WTC11 (cell line): Measurements from ENCODE around the gene PLD2. TPM values are rescaled to one million over a fixed set of nuclear protein-coding genes. Genes with fewer than 3 reads are reported as not detected.

Source experiments
- ATAC-seq: fragments of 200-7000 bp; cut with Tn5 transposase; 2 replicates; pipeline ENCODE4 v1.10.0; 2021; ENCODE audit warnings: mild to moderate bottlenecking, moderate library complexity
- CTCF ChIA-PET: fragments of 300-600 bp; sonication (Branson Sonifier 250); formaldehyde crosslinking; loops from one replicate; lab custom pipeline; 2021; ENCODE audit warnings: antibody characterized with exemption; lab: Charles Lee
- POLR2A ChIA-PET: fragments of 350-600 bp; sonication (Branson Sonifier 250); formaldehyde crosslinking; loops from one replicate; lab custom pipeline; 2021; ENCODE audit warnings: antibody characterized with exemption; lab: Charles Lee
- DNase-seq: peaks from one replicate; pipeline ENCODE4 v3.0.0; 2021; ENCODE audit warnings: low spot score
- H3K27ac Mint-ChIP-seq: 2 replicates; pipeline ENCODE4 v1.8.0; 2021; ENCODE audit warnings: mixed read lengths
- H3K27me3 Mint-ChIP-seq: 2 replicates; pipeline ENCODE4 v1.8.0; 2021; ENCODE audit warnings: low read depth, mild to moderate bottlenecking, moderate library complexity, mixed read lengths
- H3K36me3 Mint-ChIP-seq: 2 replicates; pipeline ENCODE4 v1.8.0; 2021; ENCODE audit warnings: mixed read lengths
- H3K4me1 Mint-ChIP-seq: 2 replicates; pipeline ENCODE4 v1.8.0; 2022; ENCODE audit warnings: mixed read lengths
- H3K4me3 Mint-ChIP-seq: 2 replicates; pipeline ENCODE4 v1.8.0; 2021; ENCODE audit warnings: mild to moderate bottlenecking, moderate library complexity, mixed read lengths
- H3K9me3 Mint-ChIP-seq: 2 replicates; pipeline ENCODE4 v1.8.0; 2021; ENCODE audit warnings: mixed read lengths
- ELF4 ChIP-seq: sonication (generic); formaldehyde crosslinking; IDR thresholded peaks from 2 replicates; pipeline ENCODE4 v1.8.1; 2022; ENCODE audit warnings: low read depth, mild to moderate bottlenecking, moderate library complexity, missing genetic modification reagents
- FOXK1 ChIP-seq: sonication (generic); formaldehyde crosslinking; IDR thresholded peaks from 2 replicates; pipeline ENCODE4 v1.8.0; 2022; ENCODE audit warnings: mild to moderate bottlenecking, moderate library complexity, missing genetic modification reagents
- FOXP1 ChIP-seq: sonication (generic); formaldehyde crosslinking; IDR thresholded peaks from 2 replicates; pipeline ENCODE4 v1.8.0; 2022; ENCODE audit warnings: missing genetic modification reagents, mild to moderate bottlenecking, moderate library complexity, borderline replicate concordance
- GRHL2 ChIP-seq: fragments of 250-450 bp; sonication (Bioruptor Pico); IDR thresholded peaks from 2 replicates; pipeline ENCODE4 v1.8.0; 2022; ENCODE audit warnings: mild to moderate bottlenecking, moderate library complexity; ENCODE audit not compliant: insufficient replicate concordance, severe bottlenecking
- JAZF1 ChIP-seq: fragments of 250-450 bp; sonication (Bioruptor Pico); IDR thresholded peaks from 2 replicates; pipeline ENCODE4 v1.9.0; 2021; ENCODE audit warnings: moderate library complexity, mild to moderate bottlenecking, inconsistent platforms
- JUN ChIP-seq: sonication (generic); formaldehyde crosslinking; IDR thresholded peaks from 2 replicates; pipeline ENCODE4 v1.8.0; 2023; ENCODE audit warnings: mild to moderate bottlenecking, missing genetic modification reagents
- MLX ChIP-seq: sonication (generic); formaldehyde crosslinking; IDR thresholded peaks from 2 replicates; pipeline ENCODE4 v1.8.1; 2023; ENCODE audit warnings: mild to moderate bottlenecking, missing genetic modification reagents, moderate library complexity
- NR3C1 ChIP-seq: sonication (generic); formaldehyde crosslinking; conservative IDR thresholded peaks from 2 replicates; pipeline ENCODE4 v1.8.1; 2023; ENCODE audit warnings: low read depth, mild to moderate bottlenecking, missing genetic modification reagents
- RORB ChIP-seq: fragments of 250-450 bp; sonication (Bioruptor Pico); IDR thresholded peaks from 2 replicates; pipeline ENCODE4 v1.9.0; 2021; ENCODE audit warnings: mild to moderate bottlenecking
- SP1 ChIP-seq: sonication (generic); formaldehyde crosslinking; conservative IDR thresholded peaks from 2 replicates; pipeline ENCODE4 v1.8.1; 2022; ENCODE audit warnings: missing genetic modification reagents
- STAT6 ChIP-seq: sonication (generic); formaldehyde crosslinking; conservative IDR thresholded peaks from 2 replicates; pipeline ENCODE4 v1.8.1; 2023; ENCODE audit warnings: mild to moderate bottlenecking, low read depth, missing genetic modification reagents, moderate library complexity
- ZBTB43 ChIP-seq: sonication (generic); formaldehyde crosslinking; IDR thresholded peaks from 2 replicates; pipeline ENCODE4 v1.8.1; 2023; ENCODE audit warnings: mild to moderate bottlenecking, missing genetic modification reagents
- ZNF121 ChIP-seq: sonication (generic); formaldehyde crosslinking; IDR thresholded peaks from 2 replicates; pipeline ENCODE4 v1.8.0; 2023; ENCODE audit warnings: missing genetic modification reagents
- ZNF396 ChIP-seq: fragments of 250-450 bp; sonication (Bioruptor Pico); IDR thresholded peaks from 2 replicates; pipeline ENCODE4 v1.8.0; 2021; ENCODE audit warnings: mild to moderate bottlenecking, moderate library complexity, borderline replicate concordance
- total RNA-seq: library from RNA; stranded (reverse); gene quantifications from 3 replicates; pipeline ENCODE4 v1.2.3, GENCODE V29; 2021
- TF ChIP-seq, protein P1 (sequence below): sonication (generic); formaldehyde crosslinking; IDR thresholded peaks from 2 replicates; pipeline ENCODE4 v1.8.0; 2023; ENCODE audit warnings: missing genetic modification reagents, mild to moderate bottlenecking, borderline replicate concordance
- TF ChIP-seq, protein P2 (sequence below): sonication (generic); formaldehyde crosslinking; IDR thresholded peaks from 2 replicates; pipeline ENCODE4 v1.8.1; 2022; ENCODE audit warnings: low read depth, missing genetic modification reagents, borderline replicate concordance
- TF ChIP-seq, protein P3 (sequence below): fragments of 250-450 bp; sonication (Bioruptor Pico); IDR thresholded peaks from 2 replicates; pipeline ENCODE4 v1.9.0; 2021; ENCODE audit warnings: mild to moderate bottlenecking
- TF ChIP-seq, protein P4 (sequence below): sonication (generic); formaldehyde crosslinking; IDR thresholded peaks from 2 replicates; pipeline ENCODE4 v1.8.1; 2022; ENCODE audit warnings: mild to moderate bottlenecking, moderate library complexity, missing genetic modification reagents
- TF ChIP-seq, protein P5 (sequence below): fragments of 250-450 bp; sonication (Bioruptor Pico); IDR thresholded peaks from 2 replicates; pipeline ENCODE4 v1.9.0; 2021; ENCODE audit warnings: mild to moderate bottlenecking

Gene PLD2
- total RNA-seq, 1 experiment from 2014 or later = 64.9 TPM

- Mint-ChIP-seq H3K36me3 (no peaks in the 10 kb centered on the region), H3K27me3 (no peaks in the 10 kb centered on the region; the same call in 1 of the 2 replicates), H3K9me3 (no peaks in the 10 kb centered on the region), H3K27ac (peak overlapping the region; percentile 47), H3K4me3 (no peak overlapping the region), H3K4me1 (peaks cover 43% of the 10 kb centered on the region)
- DNase-seq (no peak), ATAC-seq (no peak)
- TF ChIP-seq, protein P1, sequence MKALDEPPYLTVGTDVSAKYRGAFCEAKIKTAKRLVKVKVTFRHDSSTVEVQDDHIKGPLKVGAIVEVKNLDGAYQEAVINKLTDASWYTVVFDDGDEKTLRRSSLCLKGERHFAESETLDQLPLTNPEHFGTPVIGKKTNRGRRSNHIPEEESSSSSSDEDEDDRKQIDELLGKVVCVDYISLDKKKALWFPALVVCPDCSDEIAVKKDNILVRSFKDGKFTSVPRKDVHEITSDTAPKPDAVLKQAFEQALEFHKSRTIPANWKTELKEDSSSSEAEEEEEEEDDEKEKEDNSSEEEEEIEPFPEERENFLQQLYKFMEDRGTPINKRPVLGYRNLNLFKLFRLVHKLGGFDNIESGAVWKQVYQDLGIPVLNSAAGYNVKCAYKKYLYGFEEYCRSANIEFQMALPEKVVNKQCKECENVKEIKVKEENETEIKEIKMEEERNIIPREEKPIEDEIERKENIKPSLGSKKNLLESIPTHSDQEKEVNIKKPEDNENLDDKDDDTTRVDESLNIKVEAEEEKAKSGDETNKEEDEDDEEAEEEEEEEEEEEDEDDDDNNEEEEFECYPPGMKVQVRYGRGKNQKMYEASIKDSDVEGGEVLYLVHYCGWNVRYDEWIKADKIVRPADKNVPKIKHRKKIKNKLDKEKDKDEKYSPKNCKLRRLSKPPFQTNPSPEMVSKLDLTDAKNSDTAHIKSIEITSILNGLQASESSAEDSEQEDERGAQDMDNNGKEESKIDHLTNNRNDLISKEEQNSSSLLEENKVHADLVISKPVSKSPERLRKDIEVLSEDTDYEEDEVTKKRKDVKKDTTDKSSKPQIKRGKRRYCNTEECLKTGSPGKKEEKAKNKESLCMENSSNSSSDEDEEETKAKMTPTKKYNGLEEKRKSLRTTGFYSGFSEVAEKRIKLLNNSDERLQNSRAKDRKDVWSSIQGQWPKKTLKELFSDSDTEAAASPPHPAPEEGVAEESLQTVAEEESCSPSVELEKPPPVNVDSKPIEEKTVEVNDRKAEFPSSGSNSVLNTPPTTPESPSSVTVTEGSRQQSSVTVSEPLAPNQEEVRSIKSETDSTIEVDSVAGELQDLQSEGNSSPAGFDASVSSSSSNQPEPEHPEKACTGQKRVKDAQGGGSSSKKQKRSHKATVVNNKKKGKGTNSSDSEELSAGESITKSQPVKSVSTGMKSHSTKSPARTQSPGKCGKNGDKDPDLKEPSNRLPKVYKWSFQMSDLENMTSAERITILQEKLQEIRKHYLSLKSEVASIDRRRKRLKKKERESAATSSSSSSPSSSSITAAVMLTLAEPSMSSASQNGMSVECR (CRISPR knock-in tag) = no peak
- TF ChIP-seq FOXP1 (no peak), JAZF1 (no peak), ZNF396 (CRISPR knock-in tag) (no peak), GRHL2 (CRISPR knock-in tag) (no peak), FOXK1 (CRISPR knock-in tag) (no peak), STAT6 (no peak), ZBTB43 (no peak)
- POLR2A ChIA-PET = no interaction called here
- CTCF ChIA-PET = no interaction called here
Measured at GRCh38 chr17:4836221-4836620, 29.3 kb downstream of the PLD2 start.

DNA sequence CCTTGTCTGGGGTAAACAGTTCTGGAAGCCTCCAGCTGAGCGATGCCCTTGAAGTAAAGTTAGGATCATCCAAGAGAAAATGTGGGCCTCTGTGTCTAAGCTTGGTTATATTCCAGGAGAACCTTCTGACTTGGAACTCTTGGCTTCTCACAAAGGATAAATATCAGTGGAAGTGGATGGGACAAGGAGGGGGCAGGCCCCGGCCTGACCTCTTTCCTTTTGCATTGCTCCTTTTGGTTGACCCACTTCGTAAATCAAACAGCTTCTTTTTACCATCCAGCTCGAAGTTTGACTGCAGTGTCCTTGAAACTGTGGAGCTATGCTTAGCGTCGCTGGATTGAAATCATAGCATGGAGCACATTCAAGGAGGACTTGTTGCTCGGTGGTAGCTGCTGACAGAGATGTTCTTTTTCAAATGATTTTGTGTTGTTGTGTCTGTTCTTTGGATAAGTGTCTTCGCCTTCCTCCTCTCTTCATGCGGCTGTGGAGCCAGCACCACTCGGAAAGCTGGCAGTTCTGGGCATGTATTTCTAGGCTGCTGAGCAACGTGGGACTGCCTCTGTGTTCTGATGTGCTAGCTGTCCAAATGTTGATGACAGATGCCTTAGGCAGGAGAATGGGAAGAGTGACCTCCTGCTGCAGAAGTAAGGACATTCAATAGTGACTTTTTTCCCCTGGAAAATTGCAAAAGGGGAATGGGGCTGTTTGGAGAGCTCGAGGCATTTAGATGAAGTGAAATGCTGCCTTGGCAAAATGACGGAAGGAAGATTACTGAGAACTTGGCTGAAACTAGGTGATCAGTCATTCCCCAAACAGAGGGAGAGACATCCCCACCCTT is 30.7 kb downstream of the PLD2 start:
- CTCF ChIA-PET = interaction anchor here (0.6 to 1.8 kb wide), 3 partner anchors 11 to 137 kb away, joined by 3 to 4 read pairs (median 3); no protein-coding TSS in a partner anchor
- DNase-seq = no peak
- Mint-ChIP-seq H3K27me3 (no peaks in the 10 kb centered on the region; the same call in 1 of the 2 replicates), H3K36me3 (no peaks in the 10 kb centered on the region), H3K9me3 (no peaks in the 10 kb centered on the region), H3K4me3 (no peak overlapping the region), H3K27ac (peak overlapping the region; percentile 24), H3K4me1 (peaks cover 43% of the 10 kb centered on the region)
- no peak for ATAC-seq
- POLR2A ChIA-PET = no interaction called here
- TF ChIP-seq NR3C1 (CRISPR knock-in tag) (no peak), MLX (no peak), SP1 (CRISPR knock-in tag) (no peak), ELF4 (no peak), RORB (no peak), ZNF121 (CRISPR knock-in tag) (no peak), JUN (CRISPR knock-in tag) (no peak)
- TF ChIP-seq, protein P2, sequence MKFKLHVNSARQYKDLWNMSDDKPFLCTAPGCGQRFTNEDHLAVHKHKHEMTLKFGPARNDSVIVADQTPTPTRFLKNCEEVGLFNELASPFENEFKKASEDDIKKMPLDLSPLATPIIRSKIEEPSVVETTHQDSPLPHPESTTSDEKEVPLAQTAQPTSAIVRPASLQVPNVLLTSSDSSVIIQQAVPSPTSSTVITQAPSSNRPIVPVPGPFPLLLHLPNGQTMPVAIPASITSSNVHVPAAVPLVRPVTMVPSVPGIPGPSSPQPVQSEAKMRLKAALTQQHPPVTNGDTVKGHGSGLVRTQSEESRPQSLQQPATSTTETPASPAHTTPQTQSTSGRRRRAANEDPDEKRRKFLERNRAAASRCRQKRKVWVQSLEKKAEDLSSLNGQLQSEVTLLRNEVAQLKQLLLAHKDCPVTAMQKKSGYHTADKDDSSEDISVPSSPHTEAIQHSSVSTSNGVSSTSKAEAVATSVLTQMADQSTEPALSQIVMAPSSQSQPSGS = no peak
- TF ChIP-seq, protein P3, sequence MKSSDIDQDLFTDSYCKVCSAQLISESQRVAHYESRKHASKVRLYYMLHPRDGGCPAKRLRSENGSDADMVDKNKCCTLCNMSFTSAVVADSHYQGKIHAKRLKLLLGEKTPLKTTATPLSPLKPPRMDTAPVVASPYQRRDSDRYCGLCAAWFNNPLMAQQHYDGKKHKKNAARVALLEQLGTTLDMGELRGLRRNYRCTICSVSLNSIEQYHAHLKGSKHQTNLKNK (CRISPR knock-in tag) = no peak
- TF ChIP-seq, protein P4, sequence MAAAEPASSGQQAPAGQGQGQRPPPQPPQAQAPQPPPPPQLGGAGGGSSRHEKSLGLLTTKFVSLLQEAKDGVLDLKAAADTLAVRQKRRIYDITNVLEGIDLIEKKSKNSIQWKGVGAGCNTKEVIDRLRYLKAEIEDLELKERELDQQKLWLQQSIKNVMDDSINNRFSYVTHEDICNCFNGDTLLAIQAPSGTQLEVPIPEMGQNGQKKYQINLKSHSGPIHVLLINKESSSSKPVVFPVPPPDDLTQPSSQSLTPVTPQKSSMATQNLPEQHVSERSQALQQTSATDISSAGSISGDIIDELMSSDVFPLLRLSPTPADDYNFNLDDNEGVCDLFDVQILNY = no peak
- TF ChIP-seq, protein P5, sequence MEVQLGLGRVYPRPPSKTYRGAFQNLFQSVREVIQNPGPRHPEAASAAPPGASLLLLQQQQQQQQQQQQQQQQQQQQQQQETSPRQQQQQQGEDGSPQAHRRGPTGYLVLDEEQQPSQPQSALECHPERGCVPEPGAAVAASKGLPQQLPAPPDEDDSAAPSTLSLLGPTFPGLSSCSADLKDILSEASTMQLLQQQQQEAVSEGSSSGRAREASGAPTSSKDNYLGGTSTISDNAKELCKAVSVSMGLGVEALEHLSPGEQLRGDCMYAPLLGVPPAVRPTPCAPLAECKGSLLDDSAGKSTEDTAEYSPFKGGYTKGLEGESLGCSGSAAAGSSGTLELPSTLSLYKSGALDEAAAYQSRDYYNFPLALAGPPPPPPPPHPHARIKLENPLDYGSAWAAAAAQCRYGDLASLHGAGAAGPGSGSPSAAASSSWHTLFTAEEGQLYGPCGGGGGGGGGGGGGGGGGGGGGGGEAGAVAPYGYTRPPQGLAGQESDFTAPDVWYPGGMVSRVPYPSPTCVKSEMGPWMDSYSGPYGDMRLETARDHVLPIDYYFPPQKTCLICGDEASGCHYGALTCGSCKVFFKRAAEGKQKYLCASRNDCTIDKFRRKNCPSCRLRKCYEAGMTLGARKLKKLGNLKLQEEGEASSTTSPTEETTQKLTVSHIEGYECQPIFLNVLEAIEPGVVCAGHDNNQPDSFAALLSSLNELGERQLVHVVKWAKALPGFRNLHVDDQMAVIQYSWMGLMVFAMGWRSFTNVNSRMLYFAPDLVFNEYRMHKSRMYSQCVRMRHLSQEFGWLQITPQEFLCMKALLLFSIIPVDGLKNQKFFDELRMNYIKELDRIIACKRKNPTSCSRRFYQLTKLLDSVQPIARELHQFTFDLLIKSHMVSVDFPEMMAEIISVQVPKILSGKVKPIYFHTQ (CRISPR knock-in tag) = no peak
